OCI-LY3 (cell line): ENCODE measurements around the gene LRP1B.

ENCODE experiments used
- EZH2phosphoT487 ChIP-seq: fragments of 200-600 bp; shearing (Covaris generic); IDR thresholded peaks from 2 replicates; pipeline ENCODE4 v1.6.1; 2018; ENCODE audit warnings: antibody characterized with exemption, mixed run types, low read depth
- TF ChIP-seq, protein P1 (sequence below): fragments of 200-600, 300-600 bp; sonication (generic); IDR thresholded peaks from 2 replicates; pipeline ENCODE4 v1.5.1; 2014; ENCODE audit warnings: antibody characterized with exemption, low read length, low read depth

- TF ChIP-seq, protein P1, sequence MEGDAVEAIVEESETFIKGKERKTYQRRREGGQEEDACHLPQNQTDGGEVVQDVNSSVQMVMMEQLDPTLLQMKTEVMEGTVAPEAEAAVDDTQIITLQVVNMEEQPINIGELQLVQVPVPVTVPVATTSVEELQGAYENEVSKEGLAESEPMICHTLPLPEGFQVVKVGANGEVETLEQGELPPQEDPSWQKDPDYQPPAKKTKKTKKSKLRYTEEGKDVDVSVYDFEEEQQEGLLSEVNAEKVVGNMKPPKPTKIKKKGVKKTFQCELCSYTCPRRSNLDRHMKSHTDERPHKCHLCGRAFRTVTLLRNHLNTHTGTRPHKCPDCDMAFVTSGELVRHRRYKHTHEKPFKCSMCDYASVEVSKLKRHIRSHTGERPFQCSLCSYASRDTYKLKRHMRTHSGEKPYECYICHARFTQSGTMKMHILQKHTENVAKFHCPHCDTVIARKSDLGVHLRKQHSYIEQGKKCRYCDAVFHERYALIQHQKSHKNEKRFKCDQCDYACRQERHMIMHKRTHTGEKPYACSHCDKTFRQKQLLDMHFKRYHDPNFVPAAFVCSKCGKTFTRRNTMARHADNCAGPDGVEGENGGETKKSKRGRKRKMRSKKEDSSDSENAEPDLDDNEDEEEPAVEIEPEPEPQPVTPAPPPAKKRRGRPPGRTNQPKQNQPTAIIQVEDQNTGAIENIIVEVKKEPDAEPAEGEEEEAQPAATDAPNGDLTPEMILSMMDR = no peak
- TF ChIP-seq EZH2phosphoT487 = no peak
These were observed 1429.1 kb downstream of the LRP1B start for GRCh38 chr2:140701726-140702125.
